Activated T-helper 1 cell treated with anti-CD3 and anti-CD28 coated beads, Interleukin-12 subunit alpha, Interleukin-12 subunit beta, Interleukin-2, Interleukin-4 antibody, amounts not matched to agents 30 ng/mL and 10 ng/mL and 1 ng/mL, durations not matched to agents 14 hours and 24 hours and 36 hours (primary cell): ENCODE measurements around the gene ENAH. TPM values are rescaled to one million over a fixed set of nuclear protein-coding genes. Genes with fewer than 3 reads are reported as not detected.
"Not testable (repeated sequence)": the region's sequence is repeated elsewhere in the genome, so short reads cannot be mapped to it uniquely, and the experiment has no call there.

Experiments used
- DNase-seq: peaks from one replicate; pipeline ENCODE4 v3.0.0; 2021; ENCODE audit warnings: low spot score
- H3K27ac Mint-ChIP-seq: one replicate; pipeline ENCODE4 v1.8.0; 2021; ENCODE audit warnings: mild to moderate bottlenecking, mixed read lengths
- H3K27me3 Mint-ChIP-seq: one replicate; pipeline ENCODE4 v1.8.0; 2022; ENCODE audit warnings: mild to moderate bottlenecking, moderate library complexity, mixed read lengths; ENCODE audit not compliant: insufficient read depth
- H3K36me3 Mint-ChIP-seq: one replicate; pipeline ENCODE4 v1.8.0; 2021; ENCODE audit warnings: low read depth, mixed read lengths
- H3K4me1 Mint-ChIP-seq: one replicate; pipeline ENCODE4 v1.8.0; 2021; ENCODE audit warnings: low read depth, mixed read lengths
- H3K4me3 Mint-ChIP-seq: one replicate; pipeline ENCODE4 v1.8.0; 2021; ENCODE audit warnings: mild to moderate bottlenecking, moderate library complexity, mixed read lengths
- H3K9me3 Mint-ChIP-seq: one replicate; pipeline ENCODE4 v1.8.0; 2021; ENCODE audit warnings: mixed read lengths
- intact Hi-C: fragments of 100-400 bp; cut with micrococcal nuclease; formaldehyde crosslinking; loops from one replicate; pipeline ENCODE4 v1.15.1; 2024
- total RNA-seq: library from RNA; stranded (reverse); gene quantifications from 2 replicates; pipeline ENCODE4 v1.2.3, GENCODE V29; 2022

The ENAH gene
- total RNA-seq, 1 donor from 2014 or later, result 0.23 TPM

- H3K4me3 Mint-ChIP-seq, result peak overlapping the region; percentile 87
- peaks cover 16% of the 10 kb centered on the region for H3K4me1 Mint-ChIP-seq
- no peak for DNase-seq
- H3K27ac Mint-ChIP-seq, result peak overlapping the region; percentile 64
- no peaks in the 10 kb centered on the region for H3K36me3 Mint-ChIP-seq
- H3K27me3 Mint-ChIP-seq, result peaks cover 72% of the 10 kb centered on the region
- H3K9me3 Mint-ChIP-seq, result no peaks in the 10 kb centered on the region
- intact Hi-C loops, result loop anchor here (10.0 kb wide), 1 partner anchor 273 kb away; the partner anchor contains the start of gene PYCR2
Measured at GRCh38 chr1:225651872-225652728, 823 bp downstream of the ENAH start.

GRCh38 chr1:225651376-225651871 is 1.5 kb downstream of the ENAH start:
- Mint-ChIP-seq H3K27ac (no peak overlapping the region), H3K4me1 (peaks cover 16% of the 10 kb centered on the region), H3K27me3 (peaks cover 73% of the 10 kb centered on the region), H3K4me3 (peak overlapping the region; percentile 87), H3K9me3 (no peaks in the 10 kb centered on the region), H3K36me3 (no peaks in the 10 kb centered on the region)
- intact Hi-C loops, result loop anchor here (10.0 kb wide), 1 partner anchor 273 kb away; the partner anchor contains the start of gene PYCR2
- DNase-seq, result no peak

DNA sequence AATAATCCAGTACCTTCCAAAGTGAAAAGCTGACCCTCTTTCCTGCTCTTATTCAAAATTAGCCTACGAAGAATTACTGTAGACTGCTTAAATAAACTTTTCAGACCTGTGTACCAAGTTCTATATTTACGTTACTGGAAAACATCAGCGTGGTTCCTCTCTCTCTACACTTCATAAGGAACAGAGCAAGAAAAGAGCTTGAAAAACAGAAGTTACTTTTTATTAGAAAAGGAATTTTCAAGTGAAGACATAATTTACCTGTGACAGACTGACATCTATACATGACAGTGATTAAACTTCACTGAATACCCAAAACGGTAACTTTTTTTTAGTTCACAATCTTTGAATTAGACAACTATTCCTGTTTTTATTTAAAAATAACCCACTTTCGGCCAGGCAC is 2.7 kb downstream of the ENAH start:
- Mint-ChIP-seq H3K36me3 (no peaks in the 10 kb centered on the region), H3K27ac (no peak overlapping the region), H3K4me1 (peaks cover 16% of the 10 kb centered on the region)

GRCh38 chr1:225645194-225645895 is 7.6 kb downstream of the ENAH start:
- no peaks in the 10 kb centered on the region for H3K4me1 Mint-ChIP-seq
- H3K4me3 Mint-ChIP-seq, result no peak overlapping the region
- intact Hi-C loops, result no loop called here
- DNase-seq, result no peak
- H3K9me3 Mint-ChIP-seq, result no peaks in the 10 kb centered on the region
- no peaks in the 10 kb centered on the region for H3K36me3 Mint-ChIP-seq
- no peak overlapping the region for H3K27ac Mint-ChIP-seq
- peaks cover 48% of the 10 kb centered on the region for H3K27me3 Mint-ChIP-seq

More for the DNA sequence above, 2.7 kb downstream of the ENAH start:
- H3K4me3 Mint-ChIP-seq, result no peak overlapping the region
- intact Hi-C loops, result loop anchor here (10.0 kb wide), 1 partner anchor 275 kb away; the partner anchor contains the start of gene PYCR2
- no peak for DNase-seq
- peaks cover 72% of the 10 kb centered on the region for H3K27me3 Mint-ChIP-seq
- no peaks in the 10 kb centered on the region for H3K9me3 Mint-ChIP-seq

GRCh38 chr1:225644666-225645065 is 8.3 kb downstream of the ENAH start:
- Mint-ChIP-seq H3K4me3 (no peak overlapping the region), H3K4me1 (no peaks in the 10 kb centered on the region), H3K27ac (no peak overlapping the region), H3K27me3 (peaks cover 41% of the 10 kb centered on the region), H3K36me3 (no peaks in the 10 kb centered on the region), H3K9me3 (no peaks in the 10 kb centered on the region)
- DNase-seq, result no peak
- intact Hi-C loops, result no loop called here

GRCh38 chr1:225642177-225642576 is 10.7 kb downstream of the ENAH start:
- H3K4me1 Mint-ChIP-seq, result no peaks in the 10 kb centered on the region
- peaks cover 20% of the 10 kb centered on the region for H3K27me3 Mint-ChIP-seq
- H3K9me3 Mint-ChIP-seq, result no peaks in the 10 kb centered on the region
- no peak for DNase-seq
- H3K27ac Mint-ChIP-seq, result no peak overlapping the region
- H3K36me3 Mint-ChIP-seq, result no peaks in the 10 kb centered on the region
- intact Hi-C loops, result no loop called here
- H3K4me3 Mint-ChIP-seq, result no peak overlapping the region

- DNase-seq, result no peak
- Mint-ChIP-seq H3K4me1 (no peaks in the 10 kb centered on the region), H3K27me3 (peaks cover 4% of the 10 kb centered on the region), H3K4me3 (no peak overlapping the region), H3K9me3 (no peaks in the 10 kb centered on the region), H3K27ac (no peak overlapping the region), H3K36me3 (no peaks in the 10 kb centered on the region)
- intact Hi-C loops, result no loop called here
Measured at GRCh38 chr1:225638853-225639252, 14.1 kb downstream of the ENAH start.

DNA sequence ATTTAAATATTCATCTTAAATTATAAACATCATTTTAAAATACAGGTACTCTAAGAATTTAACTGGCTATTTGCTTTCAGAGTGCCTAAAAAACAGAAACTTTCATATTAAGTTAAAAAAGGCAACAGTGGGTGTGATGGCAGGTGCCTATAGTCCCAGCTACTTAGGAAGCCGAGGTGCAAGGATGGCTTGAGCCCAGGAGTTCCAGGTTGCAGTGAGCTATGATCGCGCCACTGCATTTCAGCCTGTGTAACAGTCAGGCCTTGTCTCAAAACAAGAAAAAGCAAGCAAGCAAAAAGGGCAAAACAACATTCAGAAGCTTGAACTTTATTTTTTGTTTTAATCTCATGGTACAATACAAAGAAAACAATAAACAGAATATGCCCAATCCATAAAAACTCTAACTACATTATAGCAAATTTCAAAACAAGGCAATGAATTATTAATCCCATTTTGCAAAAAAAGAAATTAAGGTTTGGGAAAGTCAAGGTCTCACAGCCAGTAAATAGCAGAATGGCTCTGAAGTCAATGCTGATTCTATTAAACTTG is 15.2 kb downstream of the ENAH start:
- H3K36me3 Mint-ChIP-seq, result no peaks in the 10 kb centered on the region
- intact Hi-C loops, result no loop called here
- H3K4me1 Mint-ChIP-seq, result no peaks in the 10 kb centered on the region
- no peaks in the 10 kb centered on the region for H3K9me3 Mint-ChIP-seq
- no peak for DNase-seq
- H3K27me3 Mint-ChIP-seq, result peaks cover 5% of the 10 kb centered on the region
- no peak overlapping the region for H3K27ac Mint-ChIP-seq
- no peak overlapping the region for H3K4me3 Mint-ChIP-seq

DNA sequence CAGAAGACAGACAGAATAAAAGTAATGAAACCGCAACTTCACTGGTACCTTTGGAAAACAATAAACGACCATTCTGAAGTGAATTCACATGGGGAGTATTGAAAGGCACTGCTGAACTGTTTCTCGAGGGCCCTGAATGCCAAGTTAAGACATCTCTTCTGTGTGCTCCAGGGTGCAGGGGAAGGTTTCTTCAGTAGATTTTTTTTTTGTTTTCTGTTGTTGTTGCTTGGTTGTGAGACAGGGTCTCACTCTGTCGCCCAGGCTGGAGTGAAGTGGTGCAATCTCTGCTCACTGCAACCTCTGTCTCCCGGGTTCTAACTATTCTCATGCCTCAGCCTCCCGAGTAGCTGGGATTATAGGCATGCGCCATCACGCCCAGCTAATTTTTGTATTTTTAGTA is 15.9 kb downstream of the ENAH start:
- intact Hi-C loops, H3K27me3 Mint-ChIP-seq, DNase-seq, H3K4me1 Mint-ChIP-seq, H3K36me3 Mint-ChIP-seq, H3K27ac Mint-ChIP-seq, H3K4me3 Mint-ChIP-seq, H3K9me3 Mint-ChIP-seq: not testable (repeated sequence)

GRCh38 chr1:225635649-225636048 is 17.3 kb downstream of the ENAH start:
- Mint-ChIP-seq H3K36me3 (no peaks in the 10 kb centered on the region), H3K27ac (no peak overlapping the region), H3K4me1 (no peaks in the 10 kb centered on the region), H3K4me3 (no peak overlapping the region), H3K27me3 (peaks cover 12% of the 10 kb centered on the region), H3K9me3 (no peaks in the 10 kb centered on the region)
- no peak for DNase-seq
- intact Hi-C loops, result no loop called here

- H3K4me1 Mint-ChIP-seq, H3K4me3 Mint-ChIP-seq, DNase-seq, H3K36me3 Mint-ChIP-seq, H3K27ac Mint-ChIP-seq, intact Hi-C loops, H3K9me3 Mint-ChIP-seq: not testable (repeated sequence)
- peaks cover 12% of the 10 kb centered on the region for H3K27me3 Mint-ChIP-seq
Measured at GRCh38 chr1:225632836-225633235, 20.1 kb downstream of the ENAH start.

GRCh38 chr1:225631021-225631663 is 21.8 kb downstream of the ENAH start:
- Mint-ChIP-seq H3K9me3 (no peaks in the 10 kb centered on the region), H3K27ac (no peak overlapping the region), H3K27me3 (peaks cover 15% of the 10 kb centered on the region), H3K4me1 (no peaks in the 10 kb centered on the region), H3K36me3 (no peaks in the 10 kb centered on the region), H3K4me3 (no peak overlapping the region)
- intact Hi-C loops, result no loop called here
- DNase-seq, result no peak
